Stimulated activated CD8-positive, alpha-beta memory T cell treated with anti-CD3 and anti-CD28 coated beads, Interleukin-15, amount 100 ng/mL, for 24 hours (primary cell): ENCODE data around the gene FXYD5.

Experiments used
- DNase-seq: peaks from one replicate; pipeline ENCODE4 v3.0.0-alpha.2; 2020; ENCODE audit warnings: low read depth

The FXYD5 gene, protein sequence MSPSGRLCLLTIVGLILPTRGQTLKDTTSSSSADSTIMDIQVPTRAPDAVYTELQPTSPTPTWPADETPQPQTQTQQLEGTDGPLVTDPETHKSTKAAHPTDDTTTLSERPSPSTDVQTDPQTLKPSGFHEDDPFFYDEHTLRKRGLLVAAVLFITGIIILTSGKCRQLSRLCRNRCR

DNA sequence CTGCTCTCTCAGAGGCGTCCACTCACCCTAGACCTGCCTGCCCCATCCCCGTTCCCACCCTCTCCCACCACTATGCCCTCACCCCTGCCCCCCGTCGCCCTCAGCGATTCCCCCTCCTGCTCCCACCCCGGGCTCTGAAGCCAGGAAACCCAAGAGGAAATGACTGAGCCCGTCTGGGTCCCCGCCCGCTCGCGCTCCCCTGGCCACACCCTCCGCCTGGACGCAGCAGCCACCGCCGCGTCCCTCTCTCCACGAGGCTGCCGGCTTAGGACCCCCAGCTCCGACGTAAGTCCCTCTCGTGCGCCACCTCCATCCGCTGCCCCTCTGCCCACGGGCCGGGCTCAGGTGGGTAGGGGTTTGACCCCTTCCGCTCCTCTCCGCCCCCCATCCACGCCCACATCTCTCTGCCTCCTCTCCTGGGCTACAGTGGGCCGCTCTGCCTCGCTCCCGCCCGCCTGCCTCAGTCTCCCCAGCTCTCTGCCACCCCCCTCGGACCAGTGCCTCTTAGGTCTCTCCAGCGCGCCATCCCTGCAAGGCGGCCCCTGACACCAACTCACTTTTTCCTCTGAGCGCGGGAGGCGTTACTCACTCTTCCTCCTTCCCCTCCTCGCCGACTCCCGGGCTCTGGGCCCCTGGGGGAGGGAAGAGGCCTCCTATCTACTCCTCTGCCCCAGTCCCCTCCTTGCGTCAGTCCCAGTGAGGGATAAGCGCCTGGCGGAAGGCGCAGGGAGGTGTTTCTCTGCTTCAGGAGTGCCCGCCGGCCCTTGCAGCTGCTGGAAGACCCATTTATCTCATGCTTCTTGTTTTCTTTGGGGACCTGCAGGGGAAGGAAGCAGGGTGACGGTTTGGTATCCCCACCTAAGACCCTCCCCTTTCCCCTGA is at the start of gene FXYD5:
Gene FXYD5, plus strand, starts transcription at position 211 of the 882 bp plus-strand sequence. CDS start 816 bp downstream, outside the sequence.
- peak; percentile 46 for DNase-seq

DNA sequence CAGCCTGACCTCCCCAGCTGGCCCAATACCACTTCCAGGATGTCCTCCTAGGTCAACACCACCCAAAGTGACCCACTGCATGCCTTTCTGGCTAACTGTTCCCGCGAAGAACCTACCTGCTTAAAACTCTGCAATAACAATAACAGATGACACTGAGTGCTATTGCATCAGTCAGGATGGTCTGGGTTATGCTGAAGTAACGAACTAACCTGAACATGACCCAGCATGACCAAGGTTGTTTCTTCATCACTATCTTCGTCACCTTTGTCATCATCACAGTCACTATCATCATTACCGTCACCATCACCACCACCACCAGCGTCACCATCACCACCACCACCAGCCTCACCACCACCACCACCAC is 49.5 kb upstream of the FXYD5 start:
- no peak for DNase-seq

DNA sequence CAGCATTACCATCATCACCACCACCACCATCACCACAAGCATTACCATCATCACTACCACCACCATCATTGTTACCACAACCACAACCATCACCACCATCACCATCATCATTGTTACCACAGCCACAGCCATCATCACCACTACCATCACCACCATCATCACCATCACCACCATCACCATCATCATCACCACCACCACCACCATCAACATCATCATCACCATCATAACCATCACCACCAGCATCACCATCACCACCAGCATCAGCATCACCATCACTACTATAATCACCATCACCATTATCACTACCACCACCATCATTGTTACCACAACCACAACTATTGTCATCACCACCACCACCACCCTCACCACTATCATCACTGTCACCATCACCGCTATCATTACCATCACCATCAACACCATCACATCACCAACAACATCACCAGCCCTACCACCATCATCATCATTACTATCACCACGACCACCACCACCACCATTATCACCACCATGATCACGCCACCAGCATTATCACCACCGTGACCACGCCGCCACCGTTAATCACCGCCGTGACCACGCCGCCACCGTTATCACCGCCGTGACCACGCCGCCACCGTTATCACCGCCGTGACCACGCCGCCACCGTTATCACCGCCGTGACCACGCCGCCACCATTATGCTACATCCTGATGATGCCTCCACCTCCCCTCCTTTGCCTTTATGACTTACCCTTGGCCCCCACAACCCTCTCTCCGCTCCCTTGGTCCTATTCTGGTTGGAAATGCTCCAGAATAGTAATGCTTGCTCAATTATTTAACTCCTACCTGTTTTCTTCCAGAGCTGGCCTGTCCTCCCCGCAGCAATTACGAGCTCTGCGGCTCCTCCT is 48.9 kb upstream of the FXYD5 start:
- DNase-seq = no peak

DNA sequence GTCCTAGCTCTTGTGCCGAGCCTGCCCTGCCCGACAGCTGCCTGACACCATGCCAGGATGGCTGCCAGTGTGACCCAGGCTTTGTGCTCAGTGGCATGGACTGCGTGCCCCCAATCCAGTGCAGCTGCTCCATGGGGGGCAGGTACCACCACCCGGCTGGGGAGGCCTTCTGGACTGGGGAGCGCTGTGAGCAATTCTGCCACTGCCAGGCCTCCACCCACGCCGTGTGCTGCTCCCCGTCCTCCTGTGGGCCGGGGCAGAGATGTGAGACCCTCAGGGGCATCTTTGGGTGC is 48.3 kb upstream of the FXYD5 start:
- no peak for DNase-seq

DNA sequence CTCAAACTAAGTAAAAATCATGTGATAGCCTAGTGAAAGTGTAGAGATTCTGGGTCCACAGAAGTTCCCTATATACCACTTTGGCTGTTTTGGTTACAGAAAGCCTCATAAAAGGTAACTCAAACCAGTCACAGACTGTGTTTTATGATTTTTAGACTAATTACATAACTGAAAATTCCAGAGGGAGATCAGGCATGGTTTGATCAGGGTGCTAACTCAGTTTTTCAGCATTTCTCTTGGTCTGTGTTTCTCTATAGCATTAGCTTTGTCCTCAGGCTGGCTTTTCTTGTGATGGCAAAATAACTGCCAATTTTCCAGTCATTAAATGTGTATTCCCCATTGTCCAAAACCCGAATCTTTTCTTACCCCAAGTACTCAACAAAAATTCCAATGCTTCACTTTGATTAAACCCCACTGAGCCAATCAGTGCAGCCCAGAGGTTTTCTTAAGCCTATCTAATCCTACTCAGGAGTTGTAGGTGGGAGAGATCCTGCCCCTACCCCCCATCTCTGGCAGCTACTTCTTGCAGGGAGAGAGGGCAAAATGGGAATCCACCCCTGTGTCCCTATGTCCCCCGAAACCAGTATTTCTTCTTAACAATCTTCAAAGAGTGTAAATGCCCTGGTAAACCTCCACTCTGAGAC is 47.5 kb upstream of the FXYD5 start:
- DNase-seq = no peak

DNA sequence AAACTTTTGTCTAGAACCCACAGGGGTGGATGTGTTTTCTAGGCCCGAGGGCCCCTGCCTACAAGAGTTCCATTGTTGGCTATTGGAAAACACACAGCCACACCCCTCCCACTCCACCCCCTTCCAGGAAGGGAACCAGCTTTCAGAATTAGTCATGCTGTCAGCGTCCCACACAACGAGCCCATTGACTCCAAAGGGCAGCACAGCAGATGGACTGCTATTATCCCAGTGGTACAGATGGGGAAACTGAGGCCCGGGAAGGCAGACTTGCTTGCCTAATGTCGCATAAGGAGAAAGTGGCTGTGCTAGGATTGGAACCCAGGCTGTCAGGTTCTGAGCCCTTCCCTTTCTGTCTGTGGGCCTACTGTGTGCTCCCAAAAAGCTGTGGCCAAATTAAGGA is 47.0 kb upstream of the FXYD5 start:
- no peak for DNase-seq

DNA sequence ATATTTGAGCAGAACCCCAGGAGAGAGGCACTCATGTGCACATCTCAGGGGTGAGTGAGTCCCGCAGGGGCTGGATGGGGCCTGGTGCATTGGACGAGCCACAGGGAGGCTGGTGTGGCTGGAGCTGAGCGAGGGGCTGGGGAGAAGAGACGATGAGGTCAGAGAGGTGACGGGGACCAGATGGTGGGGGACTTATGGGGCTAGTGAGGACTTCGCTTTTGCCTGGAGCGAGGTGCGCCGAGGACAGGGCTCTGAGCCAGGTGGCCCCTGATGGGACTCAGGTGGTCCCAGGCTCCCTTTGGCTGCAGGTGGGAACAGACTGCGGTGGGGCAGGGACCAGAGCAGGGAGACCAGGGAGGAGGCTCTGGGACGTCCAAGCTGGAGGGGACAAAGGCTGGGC is 45.8 kb upstream of the FXYD5 start:
- DNase-seq = no peak

DNA sequence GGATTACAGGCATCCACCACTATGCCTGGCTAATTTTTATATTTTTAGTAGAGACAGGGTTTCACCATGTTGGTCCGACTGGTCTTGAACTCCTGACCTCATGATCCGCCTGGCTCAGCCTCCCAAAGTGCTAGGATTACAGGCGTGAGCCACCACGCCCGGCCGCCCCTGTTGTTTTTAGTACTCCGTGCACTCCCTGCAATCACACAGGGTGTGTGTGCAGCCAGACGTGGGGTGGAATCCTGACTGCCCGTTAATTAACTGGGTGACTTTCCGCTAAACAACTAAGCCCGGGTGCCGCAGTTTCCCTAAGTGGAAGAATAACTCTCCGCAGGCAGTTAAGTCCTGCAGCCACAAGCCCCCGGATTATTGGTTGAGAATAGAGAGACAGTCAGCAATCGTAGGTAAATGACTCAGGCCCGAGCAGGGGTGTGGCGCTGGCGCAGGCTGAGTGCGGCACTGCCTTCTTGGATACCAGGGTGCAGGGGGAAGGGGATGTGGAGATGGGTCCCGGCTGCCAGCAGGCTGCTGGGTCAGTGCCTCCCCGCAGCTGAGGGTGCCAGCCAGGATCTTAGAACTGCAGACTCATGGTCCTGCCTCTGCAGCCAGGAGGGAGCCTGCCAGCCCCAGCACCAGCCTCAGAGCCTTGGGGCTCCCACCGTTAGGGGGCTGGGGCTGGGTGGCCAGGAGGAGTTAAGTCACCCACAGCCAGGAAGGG is 45.0 kb upstream of the FXYD5 start:
- no peak for DNase-seq

DNA sequence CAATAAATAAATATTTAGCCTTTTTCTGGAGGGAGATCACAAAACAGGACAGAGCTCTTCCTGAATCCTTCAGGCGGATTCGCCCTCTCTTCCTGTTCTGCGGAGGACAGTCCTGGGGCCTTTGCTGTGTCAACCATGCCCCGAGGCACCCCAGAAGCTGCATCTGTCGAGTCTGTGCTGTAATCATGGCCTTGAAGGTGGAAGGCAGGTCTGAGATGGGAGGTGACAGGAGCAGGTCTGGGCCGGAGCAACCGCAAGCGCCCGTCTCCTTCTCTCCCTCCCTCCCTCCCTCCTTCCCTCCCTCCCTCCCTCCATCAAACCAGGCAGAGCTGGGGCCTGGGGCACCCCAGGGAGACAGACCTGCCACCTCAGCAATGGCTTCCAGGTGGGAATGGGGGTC is 43.6 kb upstream of the FXYD5 start:
- DNase-seq = no peak

DNA sequence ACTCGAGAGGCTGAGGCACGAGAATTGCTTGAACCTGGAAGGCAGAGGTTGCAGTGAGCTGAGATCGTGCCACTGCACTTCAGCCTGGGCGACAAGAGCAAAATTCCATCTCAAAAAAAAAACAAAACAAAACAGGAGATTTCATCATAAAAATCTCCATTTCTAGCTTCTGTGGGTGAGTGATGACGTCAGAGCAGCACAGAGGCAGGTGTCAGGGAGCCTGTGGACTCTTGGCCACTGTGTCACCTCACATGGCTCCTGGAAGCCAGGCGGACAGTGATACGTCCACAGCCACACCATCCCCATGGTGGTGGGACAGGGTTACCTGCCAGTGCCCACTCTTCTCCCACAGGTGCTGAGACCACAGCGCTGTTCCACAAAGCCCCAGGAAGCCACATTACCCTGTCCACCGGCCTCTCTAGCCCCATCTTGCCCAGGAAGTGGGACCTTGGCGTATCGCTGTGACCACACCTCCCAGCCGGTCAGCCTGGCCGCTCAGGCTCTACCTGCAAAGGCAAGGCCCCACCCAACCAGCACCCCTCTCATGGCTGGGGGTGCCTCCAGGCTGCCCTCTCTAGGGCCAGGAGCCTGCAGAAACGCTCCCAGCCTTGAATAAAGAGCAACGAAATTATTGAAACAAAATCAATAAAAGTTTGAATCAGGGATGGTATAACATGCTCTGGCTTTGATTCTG is 41.4 kb upstream of the FXYD5 start:
- DNase-seq = no peak

DNA sequence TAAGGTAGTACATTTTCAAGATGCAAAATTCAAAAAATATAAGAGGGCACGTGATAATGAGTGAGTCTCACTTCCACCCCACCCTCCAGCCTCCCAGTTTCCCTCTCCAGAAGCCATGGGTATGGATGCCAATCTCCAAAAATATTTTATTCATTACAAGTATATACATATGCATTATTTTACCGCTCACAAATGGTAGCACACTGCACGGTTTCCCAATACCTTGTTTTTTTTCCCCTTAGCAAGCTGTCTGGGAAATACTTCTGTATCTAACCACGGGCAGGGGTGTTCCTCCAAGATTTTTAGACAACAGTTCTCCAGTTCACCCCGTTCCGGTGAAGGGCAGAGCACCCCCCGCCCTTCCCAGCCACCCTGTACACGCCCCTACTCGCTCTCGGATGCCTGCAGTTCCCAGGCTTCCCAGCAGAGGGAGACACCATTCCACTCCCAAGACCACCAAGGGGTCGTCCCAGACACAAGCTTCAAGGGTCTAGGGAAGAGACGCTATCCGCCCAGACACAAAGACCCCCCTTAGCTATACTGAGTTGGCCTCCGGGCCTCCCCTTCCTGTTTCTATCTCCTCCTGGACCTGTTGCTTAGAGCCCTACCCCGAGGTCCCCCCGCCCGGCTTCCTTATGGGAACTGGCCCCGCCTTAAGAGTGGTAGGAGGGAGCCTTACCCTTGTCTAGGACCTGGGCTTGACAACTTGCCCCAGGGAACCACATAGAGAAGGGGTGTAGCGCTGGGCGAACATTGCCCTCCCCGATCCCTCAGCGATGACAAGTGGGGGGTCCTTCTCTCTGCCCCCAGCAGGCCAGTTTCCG is 40.0 kb upstream of the FXYD5 start:
- DNase-seq = peak; percentile 61

DNA sequence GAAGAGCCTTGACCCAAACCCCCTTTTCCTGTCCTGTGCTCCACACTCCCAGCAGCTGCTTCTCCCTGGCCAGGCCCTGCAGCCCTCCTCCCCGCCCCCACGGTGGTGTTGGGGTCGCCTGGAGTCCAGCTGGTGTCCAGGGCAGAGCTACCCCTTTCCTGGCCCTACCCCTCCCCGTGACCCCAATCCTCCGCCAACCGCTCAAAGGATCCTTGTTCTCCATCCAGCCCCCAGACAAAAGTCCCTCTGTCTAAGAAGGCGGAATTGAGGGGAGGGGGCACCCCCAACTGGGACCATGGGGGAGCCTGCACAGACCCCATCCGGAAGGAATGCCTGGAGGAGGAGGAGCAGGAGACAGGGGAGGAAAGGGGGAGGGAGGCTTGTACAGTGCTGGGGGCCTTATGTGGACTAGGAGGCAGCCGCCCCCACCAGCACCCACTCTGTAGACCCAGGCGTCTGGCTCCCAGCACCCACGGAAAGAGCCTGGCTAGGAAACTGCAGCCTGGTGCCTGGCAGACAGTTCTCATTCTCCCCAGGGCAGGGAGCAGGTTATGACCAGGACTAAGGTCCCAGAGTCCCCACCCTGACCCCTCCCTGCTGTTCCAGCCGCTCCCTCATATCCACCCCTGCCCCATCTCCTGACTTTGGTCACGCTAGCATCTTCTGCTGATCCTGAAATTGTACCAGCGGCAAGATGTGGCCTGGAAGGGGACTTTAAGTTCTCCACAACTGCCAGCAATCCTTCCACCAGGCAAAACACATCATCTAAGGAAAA is 39.2 kb upstream of the FXYD5 start, which contains the start of gene FXYD3:
Gene FXYD3, plus strand, starts transcription at position 647 of the 775 bp plus-strand sequence. CDS start 3,554 bp downstream, outside the sequence.
- no peak for DNase-seq

DNA sequence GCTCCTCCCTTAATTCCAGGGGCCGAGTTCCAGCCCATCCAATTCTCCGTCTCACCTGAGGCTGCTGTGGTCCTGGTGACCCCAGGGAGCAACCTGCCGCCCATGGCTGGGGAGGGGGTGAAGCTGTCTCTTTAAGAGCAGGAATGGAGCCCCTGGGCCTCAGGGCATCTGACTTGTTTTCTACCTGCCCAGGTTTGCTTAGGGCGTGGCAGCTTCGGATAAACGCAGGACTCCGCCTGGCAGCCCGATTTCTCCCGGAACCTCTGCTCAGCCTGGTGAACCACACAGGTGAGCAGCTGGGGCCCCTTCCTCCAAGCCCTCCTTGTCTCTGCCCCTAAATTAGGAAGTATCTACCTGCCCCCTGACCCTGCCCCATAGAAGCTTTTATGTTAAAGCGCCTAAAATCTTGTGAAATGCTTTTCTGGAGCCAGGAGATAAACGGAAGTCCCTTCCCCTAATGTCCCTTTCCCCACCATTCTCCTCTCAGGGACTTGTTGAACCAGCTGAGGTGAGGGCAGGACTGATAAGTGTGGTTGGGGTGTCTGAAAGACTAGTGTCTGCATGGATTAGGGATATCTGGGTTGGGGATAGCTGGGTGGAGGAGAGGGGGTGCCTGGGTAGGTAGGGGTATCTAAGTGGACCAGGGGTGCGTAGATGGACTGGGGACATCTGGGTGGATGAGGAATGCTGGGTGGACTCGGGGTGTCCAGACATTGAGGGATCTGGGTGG is 38.3 kb upstream of the FXYD5 start:
- DNase-seq = no peak

DNA sequence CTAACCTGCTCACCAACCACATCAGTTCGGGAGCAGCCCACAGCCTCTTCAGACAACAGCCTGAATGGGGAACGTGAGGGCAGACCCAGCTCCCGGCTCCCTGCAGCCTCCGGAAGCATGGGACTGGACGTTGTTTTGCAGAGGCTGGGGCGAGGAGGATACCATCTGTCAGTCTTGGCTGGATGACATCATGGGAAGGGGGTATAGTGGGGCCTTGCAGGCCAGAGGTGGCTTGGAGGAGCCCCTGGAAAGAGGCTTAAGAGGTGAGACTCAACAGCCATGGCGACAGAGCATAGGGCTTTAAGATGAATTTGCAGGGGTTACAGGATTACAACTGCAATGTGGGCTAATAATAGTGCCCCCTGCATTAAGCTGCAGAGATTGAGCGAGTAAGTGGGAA is 37.4 kb upstream of the FXYD5 start:
- DNase-seq = no peak

DNA sequence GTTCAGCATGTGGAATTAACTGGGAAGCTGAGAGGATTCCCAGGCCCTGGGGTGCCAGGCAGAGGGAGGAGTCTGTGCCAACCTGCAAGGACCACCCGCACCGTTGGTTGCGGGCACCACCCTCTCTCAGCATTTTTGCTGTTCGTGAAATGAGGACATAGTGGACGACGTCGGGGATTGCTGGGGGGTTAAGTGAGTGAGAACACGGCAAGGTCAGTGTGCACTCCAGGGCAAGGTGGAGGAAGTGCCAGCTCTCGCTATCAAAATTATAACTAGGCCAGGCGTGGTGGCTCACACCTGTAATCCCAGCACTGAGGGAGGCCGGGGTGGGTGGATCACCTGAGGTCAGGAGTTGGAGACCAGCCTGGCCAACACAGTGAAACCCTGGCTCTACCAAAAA is 36.7 kb upstream of the FXYD5 start:
- DNase-seq = no peak

DNA sequence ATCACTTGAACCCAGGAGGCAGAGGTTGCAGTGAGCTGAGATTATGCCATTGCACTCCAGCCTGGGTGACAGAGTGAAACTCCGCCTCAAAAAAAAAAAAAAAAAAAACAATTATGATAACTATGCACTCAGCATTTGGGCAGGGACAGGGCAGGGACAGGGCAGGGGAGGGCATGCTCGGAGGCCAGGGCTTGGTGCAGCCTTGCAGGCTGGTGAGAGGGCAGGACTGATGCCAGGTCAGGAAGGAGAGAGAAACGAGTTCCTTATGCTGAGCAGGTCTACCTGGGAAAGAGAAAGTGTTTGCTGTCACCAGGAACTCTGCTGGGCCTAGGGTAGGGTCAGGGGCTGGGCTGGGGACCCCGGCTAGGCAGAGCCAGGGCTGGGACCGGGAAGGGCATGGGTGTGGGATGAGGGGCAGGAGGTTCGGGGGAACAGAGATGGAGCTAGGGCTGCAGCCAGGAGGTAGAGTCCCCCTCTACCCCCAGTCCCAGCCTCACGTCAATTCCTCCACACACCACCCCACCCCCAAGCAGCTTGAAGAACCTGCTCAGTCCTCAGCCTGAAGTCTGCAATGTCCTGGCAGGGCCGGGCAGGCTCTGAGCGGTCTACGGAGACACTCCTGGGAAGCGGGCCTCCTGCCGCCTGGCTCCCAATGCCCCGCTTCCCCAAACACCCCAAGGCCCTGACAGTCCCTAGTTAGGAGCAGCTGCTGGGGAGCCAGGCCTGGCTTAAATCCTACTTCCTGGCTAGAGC is 36.1 kb upstream of the FXYD5 start:
- no peak for DNase-seq

DNA sequence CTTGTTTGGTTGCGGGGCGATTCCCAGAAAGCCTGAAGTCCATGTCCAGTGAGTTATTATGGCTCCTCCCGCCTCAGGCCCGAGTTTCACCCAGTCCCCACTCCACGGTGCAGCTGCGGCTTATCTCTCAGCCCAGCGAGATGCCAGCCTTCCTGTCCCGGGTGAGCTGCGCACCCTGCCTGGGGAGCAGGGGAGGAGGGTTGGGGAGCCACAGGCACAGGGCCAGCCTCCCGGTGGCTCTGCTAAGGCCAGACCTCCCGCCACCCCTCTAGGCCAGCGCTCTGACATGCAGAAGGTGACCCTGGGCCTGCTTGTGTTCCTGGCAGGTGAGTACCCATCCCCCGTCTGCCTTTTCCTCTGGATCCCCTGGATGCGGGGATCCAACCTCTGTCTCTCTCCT is 35.4 kb upstream of the FXYD5 start:
- no peak for DNase-seq

DNA sequence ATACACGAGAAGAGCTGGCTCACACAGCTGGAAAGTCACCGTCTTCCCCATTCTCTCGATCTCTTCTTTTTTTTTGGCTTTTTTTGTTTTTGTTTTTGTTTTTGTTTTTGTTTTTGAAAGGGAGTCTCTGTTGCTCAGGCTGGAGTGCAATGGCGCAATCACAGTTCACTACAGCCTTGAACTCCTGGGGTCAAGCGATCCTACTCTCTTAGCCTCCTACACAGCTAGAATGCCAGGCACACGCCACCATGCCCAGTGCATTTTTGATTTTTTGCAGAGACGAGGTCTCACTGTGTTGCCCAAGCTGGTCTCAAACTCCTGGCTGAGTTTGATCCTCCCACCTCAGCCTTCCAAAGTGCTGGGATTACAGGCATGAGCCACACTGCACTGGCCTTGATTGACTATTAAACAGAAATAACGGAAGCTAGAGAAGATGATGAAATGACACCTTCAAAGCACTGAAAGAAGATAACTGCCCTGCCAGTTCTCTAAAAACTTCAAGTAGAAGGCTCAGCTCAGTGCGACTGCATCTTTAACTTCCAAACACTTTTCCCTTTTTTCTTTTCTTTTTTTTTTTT is 34.9 kb upstream of the FXYD5 start:
- no peak for DNase-seq
